SU-DHL-6 (cell line): ENCODE results near the gene TMC4.

Experiments
- H2AFZ ChIP-seq: fragments of 200-600 bp; sonication (generic); 2 replicates; pipeline ENCODE4 v1.6.1; 2014; ENCODE audit warnings: low read depth, mild to moderate bottlenecking, moderate library complexity, mixed read lengths, antibody characterized with exemption, low read length; ENCODE audit not compliant: severe bottlenecking
- H3F3A ChIP-seq: fragments of 200-600 bp; shearing (Covaris generic); 2 replicates; pipeline ENCODE4 v1.6.0; 2016; ENCODE audit warnings: antibody characterized with exemption, mild to moderate bottlenecking; ENCODE audit not compliant: insufficient read depth
- H3K27ac ChIP-seq: fragments of 200-600 bp; sonication (generic); 2 replicates; pipeline ENCODE4 v1.5.1; 2016; ENCODE audit warnings: low read depth, mild to moderate bottlenecking, low read length, moderate library complexity, mixed read lengths
- H3K27me3 ChIP-seq: fragments of 200-600 bp; sonication (generic), shearing (Covaris generic); 2 replicates; pipeline ENCODE4 v1.6.0; 2014; ENCODE audit warnings: mild to moderate bottlenecking, low read length
- H3K36me3 ChIP-seq: fragments of 200-600 bp; sonication (generic); 2 replicates; pipeline ENCODE4 v1.6.1; 2014; ENCODE audit warnings: mild to moderate bottlenecking, low read length, mixed read lengths
- H3K4me2 ChIP-seq: fragments of 300-600, 200-600 bp; shearing (Covaris generic), sonication (generic); 2 replicates; pipeline ENCODE4 v1.6.0; 2014; ENCODE audit warnings: low read length, low read depth, mild to moderate bottlenecking; ENCODE audit not compliant: poor library complexity, severe bottlenecking
- H3K4me3 ChIP-seq: fragments of 200-600 bp; sonication (generic); 2 replicates; pipeline ENCODE4 v1.5.1; 2014; ENCODE audit warnings: antibody characterized with exemption, low read length, mild to moderate bottlenecking, mixed read lengths; ENCODE audit not compliant: insufficient read depth, poor library complexity, severe bottlenecking
- H3K79me2 ChIP-seq: fragments of 200-600 bp; sonication (generic); 2 replicates; pipeline ENCODE4 v1.6.1; 2014; ENCODE audit warnings: mild to moderate bottlenecking, low read length, moderate library complexity; ENCODE audit not compliant: insufficient read depth
- H3K9ac ChIP-seq: fragments of 200-600 bp; sonication (generic); 2 replicates; pipeline ENCODE4 v1.7.0; 2014; ENCODE audit warnings: mild to moderate bottlenecking, low read length
- H3K9me2 ChIP-seq: fragments of 200-600 bp; sonication (generic); replicated peaks from 2 replicates; pipeline ENCODE4 v1.6.1; 2014; ENCODE audit warnings: low read length; ENCODE audit not compliant: insufficient read depth
- H3K9me3 ChIP-seq: fragments of 200-600 bp; sonication (generic); 2 replicates; pipeline ENCODE4 v1.6.1; 2014; ENCODE audit warnings: low read length, mixed read lengths; ENCODE audit not compliant: insufficient read depth
- H4K20me1 ChIP-seq: fragments of 200-600 bp; sonication (generic); 2 replicates; pipeline ENCODE4 v1.6.1; 2014; ENCODE audit warnings: low read depth, mild to moderate bottlenecking, antibody characterized with exemption, low read length, moderate library complexity, mixed read lengths
- CTCF ChIP-seq: fragments of 200-600 bp; sonication (generic); IDR thresholded peaks from one replicate; pipeline ENCODE4 v1.5.1; 2017; ENCODE audit warnings: antibody characterized with exemption, mild to moderate bottlenecking, low read length, moderate library complexity; ENCODE audit not compliant: insufficient read depth, poor library complexity, severe bottlenecking
- EZH2phosphoT487 ChIP-seq: fragments of 200-600 bp; sonication (generic), shearing (Covaris generic); conservative IDR thresholded peaks from 2 replicates; pipeline ENCODE4 v1.6.1; 2018; ENCODE audit warnings: mild to moderate bottlenecking, antibody characterized with exemption, low read length, moderate library complexity, mixed read lengths

TMC4 gene

GRCh38 chr19:54149021-54149812 is 23.7 kb downstream of the TMC4 start:
- TF ChIP-seq CTCF (no peak), EZH2phosphoT487 (no peak)
- Histone ChIP-seq H3K9me2 (no peaks in the 10 kb centered on the region), H2AFZ (no peak overlapping the region), H3K4me2 (no peak overlapping the region), H3K27me3 (no peaks in the 10 kb centered on the region), H3K9ac (no peak overlapping the region), H3K79me2 (no peaks in the 10 kb centered on the region), H3K4me3 (no peak overlapping the region), H3K36me3 (peaks cover 3% of the 10 kb centered on the region; the same call in 1 of the 2 replicates), H4K20me1 (no peaks in the 10 kb centered on the region), H3K9me3 (no peaks in the 10 kb centered on the region), H3F3A (peaks cover 2% of the 10 kb centered on the region; the same call in 1 of the 2 replicates), H3K27ac (no peak overlapping the region)

GRCh38 chr19:54148158-54148557 is 24.8 kb downstream of the TMC4 start:
- H3K4me3 ChIP-seq: no peak overlapping the region
- H3K4me2 ChIP-seq: no peak overlapping the region
- H3K27ac ChIP-seq: no peak overlapping the region
- H4K20me1 ChIP-seq: no peaks in the 10 kb centered on the region
- no peaks in the 10 kb centered on the region for H3K9me3 ChIP-seq
- H2AFZ ChIP-seq: no peak overlapping the region
- H3K79me2 ChIP-seq: no peaks in the 10 kb centered on the region
- no peaks in the 10 kb centered on the region for H3K27me3 ChIP-seq
- TF ChIP-seq CTCF (no peak), EZH2phosphoT487 (no peak)
- H3K9me2 ChIP-seq: no peaks in the 10 kb centered on the region
- no peak overlapping the region for H3K9ac ChIP-seq
- H3K36me3 ChIP-seq: peaks cover 3% of the 10 kb centered on the region; the same call in 1 of the 2 replicates
- no peaks in the 10 kb centered on the region for H3F3A ChIP-seq

GRCh38 chr19:54147676-54148075 is 25.3 kb downstream of the TMC4 start:
- Histone ChIP-seq H3F3A (no peaks in the 10 kb centered on the region), H3K9me2 (no peaks in the 10 kb centered on the region), H3K4me2 (no peak overlapping the region), H3K27ac (no peak overlapping the region), H3K79me2 (peaks cover under 1% of the 10 kb centered on the region; the same call in 1 of the 2 replicates), H3K9me3 (no peaks in the 10 kb centered on the region), H3K9ac (no peak overlapping the region), H3K36me3 (peaks cover 3% of the 10 kb centered on the region; the same call in 1 of the 2 replicates), H4K20me1 (no peaks in the 10 kb centered on the region), H3K27me3 (no peaks in the 10 kb centered on the region), H2AFZ (no peak overlapping the region), H3K4me3 (no peak overlapping the region)
- TF ChIP-seq CTCF: no peak
- TF ChIP-seq EZH2phosphoT487: no peak
